HepG2 (cell line): Measurements from ENCODE around the gene OTP. TPM values are rescaled to one million over a fixed set of nuclear protein-coding genes. Genes with fewer than 3 reads are reported as not detected.

Experiments used
- ATAC-seq: fragments of 200-7000 bp; cut with Tn5 transposase; 3 replicates; pipeline ENCODE4 v1.9.1; 2020; ENCODE audit warnings: mild to moderate bottlenecking, moderate library complexity
- BruUV-seq: library from RNA; stranded (reverse); fragments of 400-500 nt; replicated peaks from 2 replicates; lab custom pipeline; 2021; lab: Mats Ljungman, UMichigan
- CTCF ChIA-PET: fragments of 300-600 bp; formaldehyde crosslinking; extraction: SDS; loops from one replicate; lab custom pipeline; 2021; ENCODE audit warnings: low total read pairs, inconsistent platforms, low intra/inter-chr PET ratio; lab: Yijun Ruan, JAX
- POLR2A ChIA-PET: fragments of 350-600 bp; sonication (Branson Sonifier 250); formaldehyde crosslinking; loops from one replicate; lab custom pipeline; 2020; ENCODE audit warnings: antibody characterized with exemption, inconsistent platforms; lab: Yijun Ruan, JAX
- DNase-seq: peaks from one replicate; pipeline ENCODE4 v3.0.0-alpha.2; 2015; ENCODE audit warnings: low spot score
- FAIRE-seq: peaks from 3 replicates; lab custom pipeline; 2011; peaks lifted over from hg19 to GRCh38; lab: Jason Lieb, UNC
- H2AFZ ChIP-seq: one replicate; pipeline ENCODE4 v1.6.1; 2011; ENCODE audit warnings: low read length, inconsistent platforms
- H3K27ac ChIP-seq: fragments of 300-600 bp; 3 replicates; pipeline ENCODE4 v1.8.0; 2011; ENCODE audit warnings: mixed run types, mild to moderate bottlenecking, mixed read lengths, low read length, inconsistent platforms; ENCODE audit not compliant: insufficient read depth; ENCODE audit errors: extremely low read length
- H3K27me3 ChIP-seq, 2 experiments: fragments of 200-600 bp in 1 of 2; 2 replicates in 1 of 2; 3 replicates in 1 of 2; pipeline versions ENCODE4 v1.6.0 to v1.8.0; 2011; ENCODE audit warnings: low read length in 2 of 2, mild to moderate bottlenecking in 2 of 2, moderate library complexity in 2 of 2, inconsistent platforms in 1 of 2; ENCODE audit not compliant: insufficient read depth in 2 of 2, control insufficient read depth in 1 of 2
- H3K36me3 ChIP-seq, 2 experiments: fragments of 200-600 bp in 1 of 2; replicated peaks in 1 of 2; 2 replicates in 1 of 2; 3 replicates in 1 of 2; pipeline versions ENCODE4 v1.5.1 to v1.8.0; 2011; ENCODE audit warnings: low read length in 2 of 2, inconsistent platforms in 1 of 2; ENCODE audit not compliant: insufficient read depth in 2 of 2, control insufficient read depth in 1 of 2
- H3K4me1 ChIP-seq: 2 replicates; pipeline ENCODE4 v1.5.1; 2012; ENCODE audit warnings: low read length, inconsistent platforms; ENCODE audit not compliant: insufficient read depth
- H3K4me2 ChIP-seq: 2 replicates; pipeline ENCODE4 v1.6.0; 2011; ENCODE audit warnings: low read depth, low read length, inconsistent platforms
- H3K4me3 ChIP-seq, 3 experiments: fragments of 200-600 bp in 1 of 3; sonication (generic), shearing (Covaris generic) in 1 of 3; replicated peaks in 1 of 3; 2 replicates each; pipeline ENCODE4 v1.5.1; 2011 to 2016; ENCODE audit warnings: low read length in 3 of 3, inconsistent platforms in 2 of 3, low read depth in 2 of 3, mild to moderate bottlenecking in 2 of 3, control low read depth in 1 of 3, mixed read lengths in 1 of 3; ENCODE audit not compliant: insufficient read depth in 1 of 3
- H3K79me2 ChIP-seq: one replicate; pipeline ENCODE4 v1.6.1; 2011; ENCODE audit warnings: low read length, inconsistent platforms; ENCODE audit not compliant: insufficient read depth
- H3K9ac ChIP-seq: 2 replicates; pipeline ENCODE4 v1.6.0; 2011; ENCODE audit warnings: mild to moderate bottlenecking, low read depth, low read length, inconsistent platforms; ENCODE audit not compliant: insufficient read depth
- H3K9me3 ChIP-seq: 2 replicates; pipeline ENCODE4 v1.5.1; 2012; ENCODE audit warnings: mild to moderate bottlenecking, low read length
- H4K20me1 ChIP-seq: 2 replicates; pipeline ENCODE4 v1.6.0; 2011; ENCODE audit warnings: inconsistent platforms, mild to moderate bottlenecking, low read length, moderate library complexity; ENCODE audit not compliant: insufficient read depth
- GLMP ChIP-seq: sonication (generic); formaldehyde crosslinking; IDR thresholded peaks from 2 replicates; pipeline ENCODE4 v1.9.0; 2021; ENCODE audit warnings: missing genetic modification reagents, mild to moderate bottlenecking, borderline replicate concordance
- MAFF ChIP-seq: IDR thresholded peaks from 2 replicates; pipeline ENCODE4 v1.6.1; 2011; ENCODE audit warnings: low read depth, low read length, improper control_type of control experiment
- MAFK ChIP-seq, 2 experiments: IDR thresholded peaks in 1 of 2; conservative IDR thresholded peaks in 1 of 2; 2 replicates each; pipeline ENCODE4 v1.6.1; 2011; ENCODE audit warnings: improper control_type of control experiment in 2 of 2, low read length in 2 of 2
- NFIC ChIP-seq: IDR thresholded peaks from 2 replicates; pipeline ENCODE4 v1.6.1; 2012; ENCODE audit warnings: mild to moderate bottlenecking, low read length, inconsistent platforms
- PRDM15 ChIP-seq: sonication (generic); formaldehyde crosslinking; IDR thresholded peaks from 2 replicates; pipeline ENCODE4 v1.4.0; 2020; ENCODE audit warnings: missing genetic modification reagents
- RORA ChIP-seq: sonication (generic); formaldehyde crosslinking; IDR thresholded peaks from 2 replicates; pipeline ENCODE4 v1.5.0; 2020; ENCODE audit warnings: mild to moderate bottlenecking, missing genetic modification reagents, moderate library complexity
- SCMH1 ChIP-seq: sonication (generic); formaldehyde crosslinking; IDR thresholded peaks from 2 replicates; pipeline ENCODE4 v1.9.0; 2021; ENCODE audit warnings: missing genetic modification reagents, mild to moderate bottlenecking, borderline replicate concordance
- TAF1 ChIP-seq: sonication (generic); formaldehyde crosslinking; IDR thresholded peaks from 2 replicates; pipeline ENCODE4 v1.4.0; 2020; ENCODE audit warnings: missing genetic modification reagents
- ZBTB26 ChIP-seq: IDR thresholded peaks from 2 replicates; pipeline ENCODE4 v1.6.1; 2016; ENCODE audit warnings: missing compliant biosample characterization, missing genetic modification reagents, borderline replicate concordance
- ZSCAN20 ChIP-seq: sonication (generic); formaldehyde crosslinking; IDR thresholded peaks from 2 replicates; pipeline ENCODE4 v1.4.0; 2020; ENCODE audit warnings: missing genetic modification reagents, mild to moderate bottlenecking, borderline replicate concordance
- WGBS: methylation state at CpG from one replicate; pipeline ENCODE4 v1.1.6; 2017; ENCODE audit warnings: low lambda C conversion rate; 5-methylcytosine and 5-hydroxymethylcytosine counted together
- in situ Hi-C: cut with HindIII; loops from 2 replicates; pipeline ENCODE4 v1.10.0; 2017; ENCODE audit warnings: low pct_unique_long_range_greater_than_20kb; ENCODE audit not compliant: extremely low pct_ligation_motif_present
- intact Hi-C: fragments of 100-400 bp; cut with micrococcal nuclease; formaldehyde crosslinking; loops from one replicate; pipeline ENCODE4 v1.10.0; 2022; ENCODE audit not compliant: unreplicated experiment
- polyA plus RNA-seq, 8 experiments: library from polyadenylated mRNA; depleted of rRNA in 3 of 8; stranded (reverse) in 7 of 8; unstranded in 1 of 8; fragments of >200 nt; fragmentation: Illumina TruSeq in 4 of 8; extraction: Trizol in 4 of 8; gene quantifications; 2 replicates each; pipeline versions ENCODE4 v1.2.1 to v1.2.3, GENCODE V29; 2011 to 2016; ENCODE audit warnings: low read depth in 4 of 8, missing spikeins in 1 of 8, mixed read lengths in 1 of 8; ENCODE audit not compliant: insufficient read depth in 1 of 8
- total RNA-seq, 5 experiments: library from RNA; depleted of rRNA; stranded (reverse); fragments of >200 nt; fragmentation: Illumina TruSeq; extraction: Trizol; gene quantifications; 2 replicates each; pipeline ENCODE4 v1.2.3, GENCODE V29; 2016; ENCODE audit warnings: low read depth in 1 of 5

Gene OTP
- total and polyA plus RNA-seq, 2 of the 13 experiments (the other 11 are each of a cell fraction or from before 2014, with no cell fraction given): not detected

GRCh38 chr5:77606279-77606678, 32.2 kb downstream of the OTP start (continued):
- TF ChIP-seq GLMP (CRISPR knock-in tag) (no peak), ZSCAN20 (CRISPR knock-in tag) (no peak), ZBTB26 (CRISPR knock-in tag) (no peak), SCMH1 (no peak), RORA (CRISPR knock-in tag) (no peak), PRDM15 (no peak), NFIC (no peak)

GRCh38 chr5:77599679-77600078, 38.8 kb downstream of the OTP start:
- Histone ChIP-seq H3K27ac (no peak overlapping the region), H3K27me3 (no peaks in the 10 kb centered on the region; a peak in 1 of 5 replicates), H3K4me2 (no peak overlapping the region), H3K4me1 (no peaks in the 10 kb centered on the region), H3K9me3 (no peaks in the 10 kb centered on the region), H3K36me3 (no peaks in the 10 kb centered on the region), H3K9ac (no peak overlapping the region), H4K20me1 (no peaks in the 10 kb centered on the region), H2AFZ (no peak overlapping the region), H3K4me3 (no peak overlapping the region), H3K79me2 (no peaks in the 10 kb centered on the region)
- CTCF ChIA-PET: no interaction called here
- POLR2A ChIA-PET: no interaction called here
- no peak for ATAC-seq
- BruUV-seq: no TSS peak
- no peak for DNase-seq
- intact Hi-C loops: no loop called here
- in situ Hi-C loops: no loop called here
- WGBS: 38% methylated on average over 2 of the region's 2 CpGs
- FAIRE-seq: no peak
- TF ChIP-seq TAF1 (CRISPR knock-in tag) (no peak), MAFK (conservative IDR thresholded peaks at IDR 0.05 in 1 of 2, IDR thresholded peaks at IDR 0.05 in 1 of 2; ENCODE audit: low read length in 2 of 2) (peak; percentile 75), MAFF (peak; percentile 66)
